GM12873 (cell line): ENCODE data around the gene C1QTNF5.

Experiments used
- TF ChIP-seq, protein P1 (sequence below): IDR thresholded peaks from 2 replicates; pipeline ENCODE4 v1.5.1; 2012; ENCODE audit warnings: low read depth, mild to moderate bottlenecking, moderate library complexity, low read length, control low read depth; ENCODE audit not compliant: insufficient read depth; ENCODE audit errors: missing control alignments

C1QTNF5 gene

DNA sequence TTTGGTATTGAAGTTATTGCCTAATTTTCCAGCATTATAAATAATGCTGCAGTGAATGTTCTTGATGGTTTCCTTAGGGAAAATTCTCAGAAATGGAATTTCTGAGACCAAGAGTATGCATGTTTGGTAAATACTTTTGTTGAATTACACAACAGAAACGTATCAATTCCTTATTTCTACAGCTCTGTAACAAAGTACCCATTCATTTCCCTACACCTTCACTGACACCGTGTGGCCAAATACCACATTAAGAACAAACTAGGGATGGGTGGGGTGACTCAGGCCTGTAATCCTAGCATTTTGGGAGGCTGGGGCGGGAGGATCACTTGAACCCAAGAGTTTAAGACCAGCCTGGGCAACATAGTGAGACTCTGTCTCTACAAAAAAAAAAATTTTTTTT, 45.5 kb downstream of the C1QTNF5 start:
- TF ChIP-seq, protein P1, sequence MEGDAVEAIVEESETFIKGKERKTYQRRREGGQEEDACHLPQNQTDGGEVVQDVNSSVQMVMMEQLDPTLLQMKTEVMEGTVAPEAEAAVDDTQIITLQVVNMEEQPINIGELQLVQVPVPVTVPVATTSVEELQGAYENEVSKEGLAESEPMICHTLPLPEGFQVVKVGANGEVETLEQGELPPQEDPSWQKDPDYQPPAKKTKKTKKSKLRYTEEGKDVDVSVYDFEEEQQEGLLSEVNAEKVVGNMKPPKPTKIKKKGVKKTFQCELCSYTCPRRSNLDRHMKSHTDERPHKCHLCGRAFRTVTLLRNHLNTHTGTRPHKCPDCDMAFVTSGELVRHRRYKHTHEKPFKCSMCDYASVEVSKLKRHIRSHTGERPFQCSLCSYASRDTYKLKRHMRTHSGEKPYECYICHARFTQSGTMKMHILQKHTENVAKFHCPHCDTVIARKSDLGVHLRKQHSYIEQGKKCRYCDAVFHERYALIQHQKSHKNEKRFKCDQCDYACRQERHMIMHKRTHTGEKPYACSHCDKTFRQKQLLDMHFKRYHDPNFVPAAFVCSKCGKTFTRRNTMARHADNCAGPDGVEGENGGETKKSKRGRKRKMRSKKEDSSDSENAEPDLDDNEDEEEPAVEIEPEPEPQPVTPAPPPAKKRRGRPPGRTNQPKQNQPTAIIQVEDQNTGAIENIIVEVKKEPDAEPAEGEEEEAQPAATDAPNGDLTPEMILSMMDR, result no peak

- TF ChIP-seq, protein P1, result no peak
Measured at GRCh38 chr11:119293461-119293860, 47.2 kb downstream of the C1QTNF5 start.

GRCh38 chr11:119290894-119291497, 49.7 kb downstream of the C1QTNF5 start:
- TF ChIP-seq, protein P1, result no peak
